Activated CD4-positive, alpha-beta T cell treated with anti-CD3 and anti-CD28 coated beads, Interleukin-10, Interleukin-2, amounts not matched to agents 100 ng/mL and 50 ng/mL, durations not matched to agents 16 hours and 8 hours (primary cell): ENCODE measurements around the gene TMPRSS4.

Source experiments
- DNase-seq: peaks from one replicate; pipeline ENCODE4 v3.0.0-alpha.2; 2020

TMPRSS4 gene

GRCh38 chr11:118080296-118080695 lies 3.4 kb downstream of the TMPRSS4 start:
- DNase-seq = no peak

GRCh38 chr11:118081241-118081958 lies 4.5 kb downstream of the TMPRSS4 start:
- no peak for DNase-seq

GRCh38 chr11:118082880-118083552 lies 6.1 kb downstream of the TMPRSS4 start:
- no peak for DNase-seq

- DNase-seq = no peak
Measured at GRCh38 chr11:118084247-118084646, 7.4 kb downstream of the TMPRSS4 start.

GRCh38 chr11:118084656-118085055 lies 7.8 kb downstream of the TMPRSS4 start:
- no peak for DNase-seq

- DNase-seq = no peak
Measured at GRCh38 chr11:118086913-118087768, 10.3 kb downstream of the TMPRSS4 start, which contains the start of gene SMIM35. Gene SMIM35, minus strand, starts transcription at chr11:118086963. Its CDS starts 206 bp downstream, at chr11:118086757.

GRCh38 chr11:118087931-118088330 lies 11.1 kb downstream of the TMPRSS4 start:
- no peak for DNase-seq

- no peak for DNase-seq
Measured at GRCh38 chr11:118088531-118088930, 11.7 kb downstream of the TMPRSS4 start.

- DNase-seq = no peak
Measured at GRCh38 chr11:118090545-118091162, 13.8 kb downstream of the TMPRSS4 start.

GRCh38 chr11:118091690-118092089 lies 14.8 kb downstream of the TMPRSS4 start:
- DNase-seq = no peak

- DNase-seq = no peak
Measured at GRCh38 chr11:118092907-118093571, 16.2 kb downstream of the TMPRSS4 start.

GRCh38 chr11:118095493-118095892 lies 18.6 kb downstream of the TMPRSS4 start:
- DNase-seq = no peak

GRCh38 chr11:118095967-118096367 lies 19.1 kb downstream of the TMPRSS4 start:
- DNase-seq = no peak

GRCh38 chr11:118098996-118099837 lies 22.3 kb downstream of the TMPRSS4 start:
- DNase-seq = no peak

- no peak for DNase-seq
Measured at GRCh38 chr11:118099838-118100556, 23.1 kb downstream of the TMPRSS4 start.

- no peak for DNase-seq
Measured at GRCh38 chr11:118100691-118101232, 23.9 kb downstream of the TMPRSS4 start.

- DNase-seq = no peak
Measured at GRCh38 chr11:118102721-118103261, 25.9 kb downstream of the TMPRSS4 start.

- no peak for DNase-seq
Measured at GRCh38 chr11:118104491-118104890, 27.6 kb downstream of the TMPRSS4 start.

GRCh38 chr11:118105657-118106305 lies 28.9 kb downstream of the TMPRSS4 start:
- DNase-seq = no peak
